Hematopoietic multipotent progenitor cell (in vitro differentiated cells): ENCODE results near the gene SLC4A1. TPM values are rescaled to one million over a fixed set of nuclear protein-coding genes. Genes with fewer than 3 reads are reported as not detected.

Source experiments
- DNase-seq, 3 donors: peaks; one replicate each; pipeline ENCODE4 v3.0.0-alpha.2; 2011 to 2015; ENCODE audit warnings: low read depth in 2 of 3, low spot score in 2 of 3
- total RNA-seq: library from RNA; depleted of rRNA; stranded (reverse); fragments of >200 nt; gene quantifications from one replicate; pipeline ENCODE4 v1.2.3, GENCODE V29; 2012

The SLC4A1 gene
- total RNA-seq, 1 donor: 0.81 TPM

DNA sequence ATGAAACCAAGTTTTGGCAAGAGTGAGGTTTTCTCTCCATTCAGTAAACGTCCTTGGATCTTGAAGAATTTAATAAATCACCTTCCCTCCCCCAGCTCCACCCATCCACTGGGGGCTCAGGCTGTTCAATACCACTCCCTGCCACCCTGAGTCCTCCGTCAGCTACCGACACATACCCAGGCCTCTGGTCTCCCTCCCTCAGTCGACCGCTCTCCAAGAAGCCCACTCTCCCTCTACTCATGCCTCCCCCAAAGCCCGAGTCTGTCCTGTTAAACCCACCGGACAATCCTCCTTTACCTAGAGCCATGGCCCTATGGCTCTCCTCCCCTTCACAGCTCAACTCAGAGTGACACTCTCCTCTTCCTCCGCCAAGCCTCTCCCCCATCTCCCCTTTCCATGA, 19.7 kb upstream of the SLC4A1 start:
- DNase-seq: no peak

DNA sequence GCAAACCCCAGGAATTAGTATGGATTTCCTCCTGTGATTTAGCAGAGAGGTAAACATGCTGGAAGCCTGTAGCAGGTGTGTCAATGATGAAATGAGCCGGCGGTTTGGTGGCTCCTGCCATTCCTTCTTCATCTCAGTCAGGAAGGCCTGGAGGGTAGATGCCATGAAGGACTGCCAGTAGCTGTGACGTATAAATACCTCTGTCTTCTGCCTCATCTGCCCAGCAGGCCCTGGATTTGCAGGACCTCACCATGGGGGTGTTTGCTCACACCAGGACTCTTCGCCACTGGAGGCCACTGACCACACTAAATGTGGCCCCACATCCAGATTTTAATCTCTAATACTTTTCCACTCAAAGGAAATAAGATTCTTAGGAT, 16.1 kb upstream of the SLC4A1 start:
- DNase-seq: no peak

DNA sequence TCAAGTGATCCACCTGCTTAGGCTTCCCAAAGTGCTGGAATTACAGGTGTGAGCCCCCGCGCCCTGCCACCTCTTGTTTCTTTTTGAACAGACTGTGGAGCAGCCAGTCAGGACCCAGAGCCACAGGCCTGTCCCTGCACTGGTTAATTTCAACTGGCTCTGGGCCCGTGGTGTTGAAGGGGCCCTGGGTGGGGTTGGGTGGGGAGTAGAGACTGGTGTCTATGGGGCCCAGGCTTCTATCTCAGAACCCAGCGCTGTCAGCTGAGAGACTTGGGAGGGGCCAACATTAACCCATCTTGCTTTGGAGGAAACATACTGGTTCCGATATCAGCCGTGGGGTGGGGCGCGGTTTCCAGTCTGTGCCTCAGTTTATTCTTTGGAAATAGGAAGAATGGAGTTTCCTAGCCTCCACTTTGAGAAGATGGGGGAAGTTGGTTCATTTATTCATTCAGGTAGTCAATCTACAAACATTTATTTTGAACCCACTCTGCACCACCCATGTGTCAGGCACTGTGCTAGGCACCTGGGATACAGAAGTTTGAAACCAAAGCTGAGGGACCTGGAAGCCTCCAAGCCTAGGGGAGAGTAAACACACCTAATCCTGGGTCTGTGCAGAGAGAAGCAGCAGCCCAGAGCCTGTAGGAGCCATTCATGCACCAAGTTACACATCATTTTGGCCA, 15.5 kb upstream of the SLC4A1 start:
- no peak for DNase-seq

DNA sequence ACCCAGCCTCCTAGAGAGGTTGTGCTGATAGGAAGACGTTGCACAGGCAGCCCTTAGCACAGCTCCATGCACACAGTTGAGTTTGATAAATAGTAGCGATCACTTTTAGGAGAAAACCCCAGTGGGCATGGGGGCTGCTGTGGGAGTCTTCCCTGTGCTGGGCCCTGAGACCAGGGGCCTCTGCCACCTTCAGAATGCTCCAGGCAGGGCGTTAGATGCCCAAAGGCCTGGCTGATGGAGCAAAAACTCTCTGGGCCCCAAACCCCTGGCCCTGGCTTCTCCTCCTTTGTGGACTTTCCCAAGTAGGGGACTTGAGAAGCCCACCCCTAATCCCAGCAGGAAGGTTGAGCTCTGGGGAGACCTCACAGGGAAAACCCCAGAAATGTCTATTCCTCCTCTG, 14.3 kb upstream of the SLC4A1 start:
- no peak for DNase-seq

DNA sequence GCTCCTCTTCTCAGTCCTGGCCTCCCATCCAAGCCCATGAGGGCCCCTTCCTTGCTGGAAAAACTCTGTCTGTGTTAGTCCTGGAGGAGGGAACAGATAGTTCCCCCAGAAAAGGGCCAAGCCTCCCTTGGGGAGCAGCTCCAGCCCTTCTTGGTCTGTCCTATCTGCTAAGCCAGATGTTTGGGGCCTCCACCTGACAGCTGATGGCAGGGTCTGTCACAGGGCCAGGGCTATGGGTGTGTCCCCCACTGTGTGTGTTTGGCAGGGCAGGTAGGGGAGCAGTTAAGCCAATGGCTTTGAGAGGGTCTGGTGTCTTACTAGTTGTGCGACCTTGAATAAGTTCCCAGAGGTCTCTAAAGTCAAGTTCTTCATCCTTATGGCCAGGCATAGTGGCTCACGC, 13.6 kb upstream of the SLC4A1 start:
- no peak for DNase-seq

DNA sequence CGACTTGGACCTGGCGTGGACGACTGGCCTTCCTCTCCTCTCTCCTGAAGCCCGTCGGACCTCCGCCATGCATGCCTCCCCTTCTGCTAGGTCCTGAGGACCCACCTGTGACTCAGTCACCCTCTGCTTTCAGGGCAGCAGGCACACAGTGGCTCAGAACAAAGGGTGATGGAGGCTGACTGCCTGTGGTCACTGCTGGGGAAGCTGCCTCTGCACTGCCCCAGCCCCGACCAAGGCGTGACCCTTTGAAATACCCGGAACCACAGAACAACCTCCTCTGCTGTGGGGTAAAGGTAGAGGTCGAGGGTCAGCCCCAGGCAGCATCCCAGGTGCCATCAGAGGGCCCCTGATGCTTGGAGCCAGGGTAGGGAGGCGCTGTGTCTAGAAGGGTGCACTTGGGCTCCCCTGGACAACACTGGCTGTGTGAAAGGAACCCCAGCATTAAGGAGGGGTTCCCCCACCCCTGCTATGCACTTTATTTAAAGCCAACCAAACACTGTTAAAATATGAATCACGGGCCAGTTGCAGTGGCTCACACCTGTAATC, 12.5 kb upstream of the SLC4A1 start:
- DNase-seq: no peak

DNA sequence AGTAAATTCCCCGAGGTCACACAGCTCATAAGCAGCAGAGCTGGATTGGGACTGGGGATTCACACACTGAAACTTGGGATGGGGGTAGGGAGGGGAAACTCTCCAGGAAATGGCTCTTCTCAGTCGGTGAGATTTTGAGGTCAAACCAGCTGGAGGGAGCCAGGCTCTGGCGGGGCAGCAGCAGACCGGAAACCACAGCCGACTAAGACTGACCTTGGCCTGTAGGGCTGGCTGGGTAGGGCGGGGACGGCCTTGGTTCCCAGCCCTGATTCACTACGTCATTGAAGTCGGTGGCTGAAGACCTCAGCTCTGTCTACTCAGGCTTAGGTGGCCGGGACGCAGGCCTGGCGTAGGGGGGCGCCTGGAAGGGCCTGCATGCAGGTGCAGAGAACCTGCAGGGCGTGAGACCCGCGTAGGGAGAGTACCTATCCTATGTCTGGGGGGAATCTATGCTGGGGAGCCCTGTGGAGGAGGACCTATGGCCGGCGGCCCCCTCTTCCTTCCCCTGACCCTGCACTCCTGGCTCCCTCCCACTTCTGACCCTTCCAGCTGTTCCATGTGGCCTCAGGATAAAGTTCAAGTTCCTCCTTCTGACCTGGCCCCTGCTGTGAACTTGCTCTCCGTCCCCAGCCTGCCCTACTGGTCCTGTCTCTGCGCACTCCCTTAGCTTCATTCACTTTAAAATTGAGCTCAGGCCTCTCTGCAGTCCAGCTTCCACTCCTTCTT, 11.9 kb upstream of the SLC4A1 start:
- peak in 2 of 3 donors; percentile 51 to 56 for DNase-seq

DNA sequence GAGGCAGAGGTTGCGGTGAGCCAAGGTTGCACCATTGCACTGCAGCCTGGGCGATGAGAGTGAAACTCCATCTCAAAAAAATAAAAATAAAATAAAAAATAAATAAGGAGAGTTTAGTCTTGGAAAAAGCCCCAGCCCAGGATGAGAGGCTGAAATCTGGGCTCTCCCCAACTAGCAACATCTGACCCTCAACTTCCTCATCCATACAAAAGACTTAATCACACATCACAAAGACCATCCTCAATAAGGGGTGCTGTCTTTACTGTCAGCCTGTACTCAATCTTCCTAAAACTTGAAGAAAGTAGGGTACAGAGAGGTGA, 11.4 kb upstream of the SLC4A1 start:
- DNase-seq: no peak

DNA sequence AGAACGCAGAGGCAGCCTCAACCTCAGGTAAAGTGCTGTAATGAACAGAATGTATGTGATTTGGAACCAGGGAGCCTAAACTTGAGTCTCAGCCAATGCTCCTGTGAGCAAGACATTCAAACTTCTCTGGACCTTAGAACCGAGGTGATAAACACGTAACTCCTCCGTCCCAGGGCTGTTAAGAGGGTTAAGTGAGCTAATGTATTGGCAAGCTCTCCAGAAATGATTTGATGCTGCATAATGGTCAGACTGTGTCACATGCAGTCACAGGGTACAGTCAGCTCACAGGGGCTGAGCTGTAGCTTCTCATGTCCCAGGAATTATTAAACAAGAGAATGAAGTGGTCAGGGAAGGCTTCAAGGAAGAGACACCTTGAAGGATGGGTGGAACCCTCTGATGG, 10.0 kb upstream of the SLC4A1 start:
- DNase-seq: no peak

DNA sequence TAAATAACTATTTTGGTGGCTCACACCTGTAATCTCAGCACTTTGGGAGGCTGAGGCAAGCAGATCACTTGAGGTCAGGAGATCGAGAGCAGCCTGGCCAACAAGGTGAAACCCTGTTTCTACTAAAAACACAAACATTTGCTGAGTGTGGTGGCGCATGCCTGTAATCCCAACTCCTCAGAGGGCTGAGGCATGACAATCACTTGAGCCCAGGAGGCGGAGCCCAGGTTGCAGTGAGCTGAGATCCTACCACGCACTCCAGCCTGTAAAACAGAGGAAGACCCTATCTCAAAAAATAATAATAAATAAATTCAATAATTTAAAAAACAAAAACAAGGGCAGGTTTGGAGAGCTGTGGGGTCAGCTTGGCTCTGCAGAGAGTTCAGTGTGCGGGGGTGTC, 5.7 kb upstream of the SLC4A1 start:
- DNase-seq: no peak

DNA sequence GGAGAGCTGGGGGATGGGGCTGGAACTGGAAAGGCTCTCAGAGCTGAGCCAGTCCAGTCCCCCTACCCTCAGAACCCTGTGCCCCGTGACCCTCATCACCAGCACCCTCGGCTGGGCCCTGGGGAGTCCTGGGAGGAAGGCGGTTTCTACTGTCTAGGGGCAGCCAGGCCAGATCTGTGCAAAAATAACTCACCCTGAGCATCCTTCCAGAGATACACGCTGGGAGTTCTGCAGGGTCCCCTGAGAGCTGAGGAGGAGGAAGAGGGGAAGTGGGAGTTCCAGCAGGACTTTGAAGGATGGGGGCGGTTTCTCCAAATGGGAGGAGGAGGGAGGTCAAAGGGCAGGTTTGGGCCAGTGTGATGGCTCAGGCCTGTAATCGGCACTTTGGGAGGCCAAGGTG, 5.0 kb upstream of the SLC4A1 start:
- DNase-seq: no peak

DNA sequence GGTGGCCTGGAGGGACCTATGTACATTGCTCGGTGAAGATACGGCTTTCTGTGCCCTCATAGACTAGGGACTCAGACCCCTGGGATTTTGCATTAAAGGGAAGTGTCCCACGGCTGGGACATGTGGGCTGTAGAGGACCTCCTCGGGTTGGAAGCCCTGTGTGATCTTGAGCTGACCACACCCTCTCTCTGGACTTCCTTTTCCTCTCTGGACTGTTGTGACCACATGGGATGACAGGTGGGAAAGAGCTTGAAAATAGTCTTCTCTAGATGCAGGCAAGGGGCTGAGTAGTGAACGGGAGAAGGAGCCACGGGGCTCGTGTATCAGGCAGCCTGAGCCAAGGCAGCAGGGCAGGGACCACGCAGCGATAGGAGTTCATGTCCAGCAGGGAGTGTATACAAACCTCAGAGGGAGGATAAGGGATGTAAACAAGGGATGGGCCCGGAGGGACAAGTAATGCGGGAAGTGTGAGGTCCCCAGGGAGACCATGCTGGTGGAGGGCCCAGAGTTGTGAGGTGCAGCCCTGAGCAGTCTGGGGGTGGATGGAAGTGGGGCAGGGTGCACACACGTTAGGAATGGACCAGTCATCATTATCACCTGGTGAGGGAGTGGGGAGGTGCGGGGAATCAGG, 4.5 kb upstream of the SLC4A1 start:
- DNase-seq: no peak

DNA sequence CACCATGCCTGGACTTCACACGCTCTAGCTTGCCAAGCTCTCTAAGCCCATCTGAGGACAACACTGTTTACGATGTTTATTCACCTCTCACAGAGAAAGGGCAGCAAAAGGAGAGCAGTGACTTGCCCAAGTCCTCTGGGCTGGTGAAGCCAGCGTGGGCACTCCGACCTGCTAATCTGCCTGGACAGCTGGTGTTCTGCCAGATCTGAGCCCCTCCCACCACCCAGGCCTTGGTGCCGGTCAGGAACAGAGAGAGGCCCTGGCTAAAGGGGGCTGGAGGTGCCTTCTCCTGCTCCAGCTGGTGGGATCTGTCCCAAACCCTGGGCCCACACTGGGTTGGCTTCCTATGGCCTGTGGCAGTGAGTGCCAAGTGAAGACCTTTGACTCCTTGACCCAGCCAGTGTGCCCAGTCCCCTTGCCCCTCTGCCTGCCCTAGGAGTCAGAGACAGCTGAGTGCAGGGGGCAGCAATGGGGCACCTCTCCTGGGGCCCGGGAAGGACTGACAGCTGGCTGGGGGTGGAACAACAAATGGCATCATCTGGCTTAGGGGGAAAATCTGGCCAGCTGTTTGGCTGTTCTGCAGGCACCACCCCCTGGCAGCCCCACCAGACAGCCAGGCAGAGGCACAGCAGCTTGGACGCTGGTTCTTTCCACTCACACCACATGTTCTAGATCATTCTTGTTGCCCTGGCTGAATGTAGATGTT, 1.8 kb upstream of the SLC4A1 start:
- DNase-seq: no peak

DNA sequence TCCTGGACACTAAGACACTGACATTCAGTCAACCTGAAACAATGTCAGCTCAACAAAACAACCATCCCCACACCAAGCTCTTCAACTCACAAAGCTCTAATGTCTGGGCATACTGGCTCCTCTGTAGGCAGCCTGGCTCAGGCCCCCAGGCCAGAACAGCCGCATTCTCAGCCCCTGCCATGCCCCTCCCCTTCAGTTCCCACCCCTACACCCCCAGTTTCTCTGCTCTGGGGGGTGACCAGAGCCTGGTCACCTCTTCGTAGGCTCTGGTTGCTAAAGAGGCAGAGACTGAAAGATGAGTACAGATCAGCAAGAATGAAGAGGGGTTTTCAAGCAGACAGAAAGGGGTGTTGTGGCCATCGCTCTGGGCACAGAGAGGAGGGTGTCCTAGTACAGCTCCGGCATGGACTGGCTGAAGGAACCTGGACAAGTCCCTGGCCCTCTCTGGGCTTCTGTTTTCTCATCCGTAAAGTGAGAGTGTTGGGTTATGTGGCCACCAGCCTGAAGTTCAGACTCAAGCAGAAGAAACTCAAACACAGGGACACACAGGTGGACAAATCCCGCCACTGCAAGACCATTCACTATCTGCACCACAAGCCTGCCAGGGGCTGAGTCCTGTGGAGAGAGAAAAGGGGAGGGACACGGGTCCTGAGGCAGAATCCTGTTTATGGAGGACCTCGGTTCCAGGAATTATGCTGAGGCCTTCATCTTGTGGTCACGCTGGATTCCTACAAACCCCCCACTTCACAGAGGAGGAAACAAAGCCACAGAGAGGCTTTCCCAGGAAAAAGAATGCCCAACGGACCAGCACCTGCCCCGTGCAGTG, 987 bp upstream of the SLC4A1 start:
- DNase-seq: no peak

DNA sequence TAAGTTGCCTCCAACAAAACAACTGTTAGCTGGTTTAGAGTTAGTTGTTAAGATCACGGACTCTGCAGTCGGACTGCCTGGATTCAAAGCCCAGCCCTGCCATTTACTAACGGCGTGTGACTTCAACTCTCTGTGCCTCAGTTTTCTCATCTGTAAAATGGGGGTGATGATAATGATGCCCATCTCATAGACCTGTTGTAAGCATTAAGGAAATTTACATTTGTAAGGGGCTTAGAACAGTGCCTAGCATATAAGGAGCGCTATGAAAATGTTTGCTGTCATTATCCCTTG, 825 bp downstream of the SLC4A1 start:
- DNase-seq: no peak

DNA sequence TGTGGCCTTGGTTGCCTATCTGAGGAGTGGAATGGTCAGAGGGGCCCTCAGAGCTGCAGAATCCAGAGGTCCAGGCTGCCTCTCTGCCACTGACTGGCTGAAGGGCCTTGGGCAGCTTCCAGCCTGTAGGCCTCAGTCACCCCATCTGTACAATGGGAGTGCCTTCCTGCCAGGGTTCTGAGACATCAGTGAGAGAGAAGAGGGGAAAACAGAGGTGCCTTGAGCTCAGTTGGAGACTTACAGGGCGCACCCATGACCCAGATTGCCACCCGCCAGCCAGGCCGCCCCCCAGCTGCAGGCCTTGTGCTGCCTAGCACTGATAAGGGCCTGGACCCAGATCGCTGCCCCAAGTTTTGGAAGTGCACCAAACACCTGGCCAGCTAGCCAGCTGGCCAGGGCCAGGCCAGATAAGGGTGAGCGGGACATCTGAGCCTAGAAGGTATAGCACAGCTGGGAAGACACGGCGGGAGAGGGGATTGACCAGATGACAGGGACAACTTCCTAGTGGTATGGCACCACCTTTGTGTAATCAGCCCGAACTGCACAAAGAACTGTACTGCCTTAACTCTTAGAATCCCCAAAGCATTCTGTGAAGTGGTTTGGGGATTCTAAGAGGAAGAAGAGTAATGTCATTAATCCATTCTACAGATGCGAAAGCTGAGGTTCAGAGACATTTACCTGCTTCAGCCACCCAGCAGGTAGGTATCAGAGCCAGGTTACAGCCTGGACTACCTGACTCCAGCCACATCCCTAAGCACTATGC, 1.4 kb downstream of the SLC4A1 start:
- peak in 1 of 3 donors; percentile 35 for DNase-seq

DNA sequence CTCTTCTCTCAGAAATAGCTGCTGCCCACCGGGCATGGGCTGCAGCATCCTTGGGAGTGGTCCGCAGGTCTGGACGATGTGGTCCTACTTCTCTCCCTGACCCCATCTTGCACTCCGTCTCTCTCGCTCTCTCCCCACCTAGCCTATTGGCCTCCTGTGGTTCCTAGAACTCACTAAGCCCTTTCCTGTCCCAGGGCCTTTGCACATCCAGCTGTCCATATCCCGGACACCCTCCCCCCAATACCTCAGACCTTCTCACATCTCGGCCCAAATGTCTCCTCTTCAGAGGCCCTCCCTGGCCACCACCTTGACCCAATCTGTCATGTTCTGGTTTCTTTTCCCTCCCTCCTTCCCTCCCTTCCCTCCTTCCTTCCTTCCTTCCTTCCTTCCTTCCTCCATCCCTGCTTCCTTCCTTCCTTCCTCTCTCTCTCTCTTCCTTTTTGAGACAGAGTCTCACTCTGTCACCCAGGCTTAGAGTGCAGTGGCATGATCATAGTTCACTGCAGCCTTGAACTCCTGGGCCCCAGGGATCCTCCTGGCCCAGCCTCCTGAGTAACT, 4.5 kb downstream of the SLC4A1 start:
- no peak for DNase-seq

DNA sequence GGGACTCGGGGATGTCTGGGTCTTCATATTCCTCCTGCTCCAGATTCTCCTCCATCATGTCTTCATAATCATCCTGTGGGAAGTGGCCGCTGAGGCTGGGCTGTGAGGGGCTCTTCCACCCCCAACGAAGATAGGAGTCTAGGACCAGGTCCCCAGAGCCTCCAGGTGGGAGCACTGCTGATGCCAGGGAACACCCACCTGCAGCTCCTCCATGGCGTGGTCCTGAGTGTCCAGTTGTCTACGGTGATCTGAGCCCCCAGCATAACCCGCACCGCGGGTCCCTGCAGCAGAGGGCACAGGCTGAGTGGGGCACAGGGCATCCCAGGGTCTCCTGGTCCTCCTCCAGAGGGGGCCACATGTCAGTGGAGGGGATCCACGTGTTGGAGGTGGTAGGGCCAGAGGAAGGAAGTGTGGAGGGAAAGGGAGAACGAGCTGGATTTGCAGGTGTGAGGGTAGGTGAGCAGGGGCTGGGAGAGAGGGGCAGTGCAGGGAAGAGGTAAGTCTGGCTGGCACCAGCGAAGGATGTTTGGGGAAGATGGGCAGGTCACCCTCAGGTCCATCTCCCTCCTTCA, 5.2 kb downstream of the SLC4A1 start:
- DNase-seq: no peak

DNA sequence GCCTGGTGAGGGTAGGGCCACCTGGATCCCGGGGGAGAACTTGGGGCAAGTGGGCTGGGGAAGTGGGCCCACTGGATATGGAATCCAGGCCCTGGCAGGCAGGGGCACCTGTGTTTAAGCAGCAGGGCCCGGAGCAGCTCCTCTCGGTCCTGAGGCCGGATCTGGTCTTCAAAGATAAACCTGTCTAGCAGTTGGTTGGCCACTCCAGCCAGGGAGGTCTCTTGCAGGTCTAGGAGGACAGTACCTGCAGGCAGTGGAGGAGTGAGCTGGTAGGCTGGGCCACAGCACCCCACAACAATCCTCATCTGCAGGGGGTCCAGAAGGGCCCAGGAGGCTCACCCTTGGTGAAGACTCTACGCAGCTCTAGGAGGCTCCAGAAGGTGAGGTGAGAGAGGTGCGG, 7.6 kb downstream of the SLC4A1 start:
- no peak for DNase-seq
